ENCODE results near the gene BTNL2. TPM values are rescaled to one million over a fixed set of nuclear protein-coding genes. Genes with fewer than 3 reads are reported as not detected.

BTNL2 gene
- total RNA-seq, 2 experiments from 2014 or later: not detected

DNA sequence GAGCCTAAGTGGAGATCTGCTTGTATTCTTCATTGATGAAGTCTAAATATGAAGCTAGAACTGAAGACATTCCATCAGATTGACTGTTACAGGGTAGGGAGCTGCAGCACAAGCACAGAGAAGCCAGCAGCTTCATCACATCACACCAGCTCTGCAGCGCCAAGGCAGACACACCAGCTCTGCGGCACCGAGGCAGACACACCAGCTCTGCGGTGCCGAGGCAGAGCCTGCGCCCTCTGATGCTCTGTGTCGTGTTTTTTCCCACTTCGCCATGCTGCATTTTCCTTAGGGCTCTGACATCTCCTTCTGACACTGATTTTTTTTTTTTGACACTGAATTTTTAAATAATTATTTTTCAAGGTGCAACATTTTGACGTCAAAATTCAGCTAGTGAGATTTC is 784 bp downstream of the BTNL2 start:
- TF ChIP-seq, protein P1, sequence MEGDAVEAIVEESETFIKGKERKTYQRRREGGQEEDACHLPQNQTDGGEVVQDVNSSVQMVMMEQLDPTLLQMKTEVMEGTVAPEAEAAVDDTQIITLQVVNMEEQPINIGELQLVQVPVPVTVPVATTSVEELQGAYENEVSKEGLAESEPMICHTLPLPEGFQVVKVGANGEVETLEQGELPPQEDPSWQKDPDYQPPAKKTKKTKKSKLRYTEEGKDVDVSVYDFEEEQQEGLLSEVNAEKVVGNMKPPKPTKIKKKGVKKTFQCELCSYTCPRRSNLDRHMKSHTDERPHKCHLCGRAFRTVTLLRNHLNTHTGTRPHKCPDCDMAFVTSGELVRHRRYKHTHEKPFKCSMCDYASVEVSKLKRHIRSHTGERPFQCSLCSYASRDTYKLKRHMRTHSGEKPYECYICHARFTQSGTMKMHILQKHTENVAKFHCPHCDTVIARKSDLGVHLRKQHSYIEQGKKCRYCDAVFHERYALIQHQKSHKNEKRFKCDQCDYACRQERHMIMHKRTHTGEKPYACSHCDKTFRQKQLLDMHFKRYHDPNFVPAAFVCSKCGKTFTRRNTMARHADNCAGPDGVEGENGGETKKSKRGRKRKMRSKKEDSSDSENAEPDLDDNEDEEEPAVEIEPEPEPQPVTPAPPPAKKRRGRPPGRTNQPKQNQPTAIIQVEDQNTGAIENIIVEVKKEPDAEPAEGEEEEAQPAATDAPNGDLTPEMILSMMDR (IDR thresholded peaks at IDR 0.05): no peak

DNA sequence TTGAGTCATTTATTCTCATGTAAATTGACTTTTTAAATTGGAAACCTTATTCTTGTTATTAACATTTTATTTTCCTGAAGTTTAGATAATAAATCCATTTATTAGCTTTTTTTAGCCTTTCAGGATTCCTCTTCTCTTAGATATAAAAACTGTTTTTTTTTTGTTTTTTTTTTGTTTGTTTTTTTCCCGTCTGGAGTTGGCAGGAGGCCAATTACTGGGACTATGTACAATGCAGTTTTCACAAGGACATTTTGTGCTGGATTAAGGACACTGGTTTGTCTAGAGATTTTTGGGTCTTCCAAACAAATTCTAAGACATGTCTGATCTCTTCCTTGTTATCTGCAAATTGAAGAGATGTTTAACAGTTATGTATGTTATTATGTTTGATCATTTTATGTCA is 1.3 kb downstream of the BTNL2 start:
- H3K36me3 Mint-ChIP-seq (ENCODE audit: low read depth): no peaks in the 10 kb centered on the region
- Histone ChIP-seq H3K27me3 (ENCODE audit: control insufficient read depth in 1 of 2, insufficient read depth in 2 of 2, low read length in 2 of 2) (peaks cover 12 to 14% of the 10 kb centered on the region in 2 experiments), H3K9me3 (ENCODE audit: control insufficient read depth in 1 of 2, insufficient read depth in 1 of 2, low read length in 2 of 2) (no peaks in the 10 kb centered on the region), H3K4me3 (ENCODE audit: low read length) (no peak overlapping the region), H3K36me3 (ENCODE audit: insufficient read depth, low read length) (no peaks in the 10 kb centered on the region), H3K4me1 (ENCODE audit: insufficient read depth, low read length) (no peaks in the 10 kb centered on the region), H3K27ac (ENCODE audit: low read depth in 1 of 2, low read length in 2 of 2) (no peak overlapping the region)
- ChIA-PET POLR2A (interaction anchor here (0.7 kb wide), 1 partner anchor 58 kb away, joined by 3 read pairs; no protein-coding TSS in a partner anchor), CTCF (no interaction called here)
- H3K4me3 Mint-ChIP-seq: no peak overlapping the region
- H3K9me3 Mint-ChIP-seq: no peaks in the 10 kb centered on the region
- no peak for ATAC-seq (ENCODE audit: poor library complexity)
- H3K27ac Mint-ChIP-seq: no peak overlapping the region
- H3K27me3 Mint-ChIP-seq: peaks cover 55% of the 10 kb centered on the region
- intact Hi-C loops (cut with DNase I, micrococcal nuclease): no loop called here
- no peak for DNase-seq
- peaks cover 4% of the 10 kb centered on the region for H3K4me1 Mint-ChIP-seq (ENCODE audit: low read depth)
- TF ChIP-seq, protein P1 (IDR thresholded peaks at IDR 0.05): no peak

More for the DNA sequence above, 784 bp downstream of the BTNL2 start:
- Histone ChIP-seq H3K4me3 (ENCODE audit: low read length) (no peak overlapping the region), H3K27me3 (ENCODE audit: control insufficient read depth in 1 of 2, insufficient read depth in 2 of 2, low read length in 2 of 2) (peaks cover 12 to 14% of the 10 kb centered on the region in 2 experiments), H3K36me3 (ENCODE audit: insufficient read depth, low read length) (no peaks in the 10 kb centered on the region), H3K9me3 (ENCODE audit: control insufficient read depth in 1 of 2, insufficient read depth in 1 of 2, low read length in 2 of 2) (no peaks in the 10 kb centered on the region), H3K4me1 (ENCODE audit: insufficient read depth, low read length) (no peaks in the 10 kb centered on the region), H3K27ac (ENCODE audit: low read depth in 1 of 2, low read length in 2 of 2) (no peak overlapping the region)
- Mint-ChIP-seq H3K27ac (no peak overlapping the region), H3K4me3 (no peak overlapping the region), H3K9me3 (no peaks in the 10 kb centered on the region), H3K4me1 (ENCODE audit: low read depth) (peaks cover 4% of the 10 kb centered on the region), H3K36me3 (ENCODE audit: low read depth) (no peaks in the 10 kb centered on the region), H3K27me3 (peaks cover 55% of the 10 kb centered on the region)
- intact Hi-C loops (cut with DNase I, micrococcal nuclease): no loop called here
- DNase-seq (no peak), ATAC-seq (ENCODE audit: poor library complexity) (no peak)
- CTCF ChIA-PET: no interaction called here
- POLR2A ChIA-PET: no interaction called here

DNA sequence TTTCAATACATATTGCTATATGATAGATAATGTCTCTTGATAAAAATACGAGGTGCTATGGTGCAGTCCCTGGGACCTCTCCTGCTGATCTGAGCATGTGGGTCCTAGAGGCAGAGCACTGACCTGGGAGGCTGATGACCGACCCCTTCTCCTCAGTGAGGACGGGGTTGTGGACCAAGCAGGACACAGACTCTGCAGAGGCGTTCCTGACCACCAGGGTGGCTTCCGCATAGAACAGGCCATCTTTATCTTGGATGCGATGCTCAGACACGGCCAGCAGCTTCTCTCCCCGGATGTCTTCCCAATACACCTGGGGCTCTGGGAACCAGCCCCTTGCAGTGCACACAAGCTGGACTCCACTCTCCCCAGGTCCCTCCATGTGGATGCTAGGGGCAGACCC is 4.2 kb downstream of the BTNL2 start:
- POLR2A ChIA-PET: no interaction called here
- H3K27me3 Mint-ChIP-seq: peaks cover 44% of the 10 kb centered on the region
- CTCF ChIA-PET: no interaction called here
- Histone ChIP-seq H3K27ac (ENCODE audit: low read depth in 1 of 2, low read length in 2 of 2) (no peak overlapping the region), H3K9me3 (ENCODE audit: control insufficient read depth in 1 of 2, insufficient read depth in 1 of 2, low read length in 2 of 2) (no peaks in the 10 kb centered on the region), H3K4me3 (ENCODE audit: low read length) (no peak overlapping the region), H3K4me1 (ENCODE audit: insufficient read depth, low read length) (no peaks in the 10 kb centered on the region), H3K27me3 (ENCODE audit: control insufficient read depth in 1 of 2, insufficient read depth in 2 of 2, low read length in 2 of 2) (peaks cover 7 to 11% of the 10 kb centered on the region in 2 experiments), H3K36me3 (ENCODE audit: insufficient read depth, low read length) (no peaks in the 10 kb centered on the region)
- H3K4me3 Mint-ChIP-seq: no peak overlapping the region
- DNase-seq: no peak
- H3K9me3 Mint-ChIP-seq: no peaks in the 10 kb centered on the region
- H3K27ac Mint-ChIP-seq: no peak overlapping the region
- no peaks in the 10 kb centered on the region for H3K36me3 Mint-ChIP-seq (ENCODE audit: low read depth)
- TF ChIP-seq, protein P1 (IDR thresholded peaks at IDR 0.05): no peak
- no peak for ATAC-seq (ENCODE audit: poor library complexity)
- intact Hi-C loops (cut with DNase I, micrococcal nuclease): no loop called here
- H3K4me1 Mint-ChIP-seq (ENCODE audit: low read depth): no peaks in the 10 kb centered on the region
